HEK293T (cell line): ENCODE measurements around the gene PYGB.

Experiments used
- ARNT ChIP-seq: fragments of 450-650 bp; IDR thresholded peaks from 2 replicates; pipeline ENCODE4 v1.6.1; 2017; ENCODE audit warnings: mild to moderate bottlenecking
- BHLHE40 ChIP-seq: fragments of 450-650 bp; IDR thresholded peaks from 2 replicates; pipeline ENCODE4 v1.6.1; 2016; ENCODE audit warnings: mild to moderate bottlenecking, moderate library complexity, borderline replicate concordance
- ELF4 ChIP-seq: fragments of 450-650 bp; IDR thresholded peaks from 2 replicates; pipeline ENCODE4 v1.6.1; 2017; ENCODE audit warnings: antibody characterized with exemption
- FOXA1 ChIP-seq: fragments of 450-650 bp; IDR thresholded peaks from 2 replicates; pipeline ENCODE4 v1.6.1; 2016; ENCODE audit warnings: mild to moderate bottlenecking
- FOXK2 ChIP-seq: fragments of 450-650 bp; IDR thresholded peaks from 2 replicates; pipeline ENCODE4 v1.6.1; 2016; ENCODE audit warnings: mild to moderate bottlenecking
- FOXM1 ChIP-seq: fragments of 450-650 bp; IDR thresholded peaks from 2 replicates; pipeline ENCODE4 v1.6.1; 2017; ENCODE audit warnings: mild to moderate bottlenecking, borderline replicate concordance
- NFRKB ChIP-seq: fragments of 450-650 bp; IDR thresholded peaks from 2 replicates; pipeline ENCODE4 v1.6.1; 2016; ENCODE audit warnings: mild to moderate bottlenecking, moderate library complexity
- PKNOX1 ChIP-seq: fragments of 450-650 bp; IDR thresholded peaks from 2 replicates; pipeline ENCODE4 v1.6.1; 2016
- SP1 ChIP-seq: fragments of 450-650 bp; IDR thresholded peaks from 2 replicates; pipeline ENCODE4 v1.6.1; 2017
- SUZ12 ChIP-seq: fragments of 450-650 bp; IDR thresholded peaks from 2 replicates; pipeline ENCODE4 v1.6.1; 2016; ENCODE audit warnings: mild to moderate bottlenecking
- TARDBP ChIP-seq: fragments of 450-650 bp; IDR thresholded peaks from 2 replicates; pipeline ENCODE4 v1.6.1; 2016
- ZNF384 ChIP-seq: fragments of 450-650 bp; IDR thresholded peaks from 2 replicates; pipeline ENCODE4 v1.6.1; 2016

DNA sequence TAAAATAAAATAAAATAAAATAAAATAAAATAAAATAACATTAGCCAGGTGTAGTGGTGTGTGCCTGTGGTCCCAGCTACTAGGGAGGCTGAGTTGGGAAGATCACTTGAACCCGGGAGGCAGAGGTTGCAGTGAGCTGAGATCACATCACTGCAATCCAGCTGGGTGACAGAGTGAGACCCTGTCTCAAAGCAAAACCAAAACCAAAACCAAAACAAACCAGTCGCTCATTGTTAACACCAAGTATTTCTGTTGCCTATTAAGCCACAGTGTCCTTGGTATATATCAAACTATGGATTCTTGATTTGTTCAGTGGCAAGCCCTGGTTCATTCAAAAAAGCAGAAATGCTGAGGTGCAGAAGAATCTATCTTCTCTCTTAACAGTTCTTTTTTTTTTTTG is 65.7 kb downstream of the PYGB start:
- TF ChIP-seq BHLHE40 (no peak), SP1 (no peak), SUZ12 (no peak), NFRKB (no peak), TARDBP (no peak), ARNT (no peak), FOXM1 (no peak), FOXA1 (no peak), ELF4 (no peak), PKNOX1 (no peak), ZNF384 (no peak), FOXK2 (no peak)
